ENCODE data around the gene MARK4. TPM values are rescaled to one million over a fixed set of nuclear protein-coding genes. Genes with fewer than 3 reads are reported as not detected.
"Not testable (repeated sequence)": the region's sequence is repeated elsewhere in the genome, so short reads cannot be mapped to it uniquely, and the experiment has no call there.

MARK4 gene
- total RNA-seq, 4 donors from 2014 or later, result 6.4 to 19.6 (median 14.9) TPM

DNA sequence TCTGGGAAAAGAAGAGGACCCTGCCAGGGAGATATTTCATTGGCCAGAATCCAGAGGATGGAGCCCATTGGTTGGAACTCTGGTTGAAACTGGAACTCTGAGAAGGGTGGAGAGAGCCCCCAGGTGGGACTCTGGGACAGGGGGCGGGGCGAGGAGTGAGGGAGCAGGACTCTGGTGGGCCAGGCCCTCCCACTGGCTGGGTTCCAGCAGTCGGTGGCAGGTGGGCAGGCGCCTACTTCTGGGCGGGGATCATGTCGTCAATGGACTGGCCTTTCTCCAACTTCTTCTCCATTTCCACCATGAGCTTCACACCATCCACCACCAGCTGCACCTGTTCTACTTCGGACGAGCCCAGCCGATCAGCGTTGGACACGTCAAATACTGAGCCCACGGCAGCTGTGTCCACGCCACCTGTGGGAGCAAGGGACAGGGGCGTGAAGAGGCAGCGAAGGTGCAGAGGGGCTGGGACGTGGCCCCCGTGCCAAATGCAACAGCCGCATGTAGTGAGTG, 55.5 kb downstream of the MARK4 start:
- H3K27ac ChIP-seq, result no peak overlapping the region
- 43 to 62% methylated on average over 6 to 7 of the region's 18 CpGs for WGBS, 2 donors
- H3K36me3 ChIP-seq, result peaks cover 0 to 17% (median 0%) of the 10 kb centered on the region in 3 donors
- H3K4me1 ChIP-seq, result peaks cover 0 to 14% (median 0%) of the 10 kb centered on the region in 3 donors
- DNase-seq, result no peak
- intact Hi-C loops (cut with DNase I), result no loop called here
- no peak for TF ChIP-seq POLR2A (IDR thresholded peaks at IDR 0.05)
- TF ChIP-seq, protein P1, sequence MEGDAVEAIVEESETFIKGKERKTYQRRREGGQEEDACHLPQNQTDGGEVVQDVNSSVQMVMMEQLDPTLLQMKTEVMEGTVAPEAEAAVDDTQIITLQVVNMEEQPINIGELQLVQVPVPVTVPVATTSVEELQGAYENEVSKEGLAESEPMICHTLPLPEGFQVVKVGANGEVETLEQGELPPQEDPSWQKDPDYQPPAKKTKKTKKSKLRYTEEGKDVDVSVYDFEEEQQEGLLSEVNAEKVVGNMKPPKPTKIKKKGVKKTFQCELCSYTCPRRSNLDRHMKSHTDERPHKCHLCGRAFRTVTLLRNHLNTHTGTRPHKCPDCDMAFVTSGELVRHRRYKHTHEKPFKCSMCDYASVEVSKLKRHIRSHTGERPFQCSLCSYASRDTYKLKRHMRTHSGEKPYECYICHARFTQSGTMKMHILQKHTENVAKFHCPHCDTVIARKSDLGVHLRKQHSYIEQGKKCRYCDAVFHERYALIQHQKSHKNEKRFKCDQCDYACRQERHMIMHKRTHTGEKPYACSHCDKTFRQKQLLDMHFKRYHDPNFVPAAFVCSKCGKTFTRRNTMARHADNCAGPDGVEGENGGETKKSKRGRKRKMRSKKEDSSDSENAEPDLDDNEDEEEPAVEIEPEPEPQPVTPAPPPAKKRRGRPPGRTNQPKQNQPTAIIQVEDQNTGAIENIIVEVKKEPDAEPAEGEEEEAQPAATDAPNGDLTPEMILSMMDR (IDR thresholded peaks at IDR 0.05), result no peak
- no peaks in the 10 kb centered on the region for H3K9me3 ChIP-seq
- H3K4me3 ChIP-seq, result no peak overlapping the region
- peaks cover 0 to 6% (median 0%) of the 10 kb centered on the region in 4 donors for H3K27me3 ChIP-seq

DNA sequence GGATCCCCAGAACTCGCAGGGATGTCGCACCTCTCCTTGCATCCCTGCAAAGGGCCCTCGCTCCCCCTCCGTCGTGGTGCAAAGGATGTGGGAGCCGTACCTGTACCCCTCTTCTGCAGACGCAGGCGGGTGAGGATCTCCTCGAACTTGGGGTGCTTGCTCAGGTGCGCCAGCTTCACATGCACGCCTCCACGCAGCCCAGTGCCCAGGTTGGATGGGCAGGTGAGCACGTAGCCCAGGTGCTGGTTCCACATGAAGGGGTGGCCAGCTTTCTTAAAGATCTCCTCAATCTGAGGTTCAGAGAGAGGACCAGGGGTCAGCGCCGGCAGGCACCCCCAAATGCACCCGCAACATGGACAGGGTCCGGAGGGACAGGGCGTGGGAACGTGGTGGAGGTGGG, 56.3 kb downstream of the MARK4 start:
- peaks cover 0 to 14% (median 0%) of the 10 kb centered on the region in 3 donors for H3K4me1 ChIP-seq
- H3K9me3 ChIP-seq, result no peaks in the 10 kb centered on the region
- peaks cover 0 to 13% (median 0%) of the 10 kb centered on the region in 4 donors for H3K27me3 ChIP-seq
- DNase-seq, result no peak
- H3K36me3 ChIP-seq, result peaks cover 0 to 11% (median 0%) of the 10 kb centered on the region in 3 donors
- TF ChIP-seq, protein P1 (IDR thresholded peaks at IDR 0.05), result no peak
- no peak for TF ChIP-seq POLR2A (IDR thresholded peaks at IDR 0.05)
- intact Hi-C loops (cut with DNase I), result no loop called here
- no peak overlapping the region for H3K27ac ChIP-seq
- 81 to 83% methylated on average over 6 to 8 of the region's 19 CpGs for WGBS, 2 donors
- H3K4me3 ChIP-seq, result no peak overlapping the region

DNA sequence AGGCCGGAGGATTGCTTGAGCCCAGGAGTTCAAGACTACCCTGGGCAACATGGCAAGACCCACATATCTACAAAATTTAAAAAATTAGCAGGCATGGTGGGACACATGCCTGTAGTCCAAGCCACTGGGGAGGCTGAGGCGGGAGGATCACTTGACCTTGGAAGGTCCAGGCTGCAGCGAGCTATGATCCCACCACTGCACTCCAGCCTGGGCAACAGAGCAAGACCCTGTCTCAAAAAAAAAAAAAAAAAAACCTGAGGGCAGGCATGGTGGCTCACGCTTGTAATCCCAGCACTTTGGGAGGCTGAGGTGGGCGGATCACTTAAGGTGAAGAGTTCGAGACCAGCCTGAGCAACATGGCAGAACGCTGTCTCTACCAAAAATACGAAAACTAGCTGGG, 58.3 kb downstream of the MARK4 start:
- H3K4me3 ChIP-seq; DNase-seq; intact Hi-C loops (cut with DNase I); H3K9me3 ChIP-seq; H3K27ac ChIP-seq; H3K36me3 ChIP-seq: not testable (repeated sequence)
- 85 to 92% methylated on average over 6 to 8 of the region's 8 CpGs for WGBS, 2 donors
- Histone ChIP-seq H3K4me1 (peaks cover 0 to 14% (median 0%) of the 10 kb centered on the region in 3 donors), H3K27me3 (peaks cover 0 to 21% (median 0%) of the 10 kb centered on the region in 4 donors)

DNA sequence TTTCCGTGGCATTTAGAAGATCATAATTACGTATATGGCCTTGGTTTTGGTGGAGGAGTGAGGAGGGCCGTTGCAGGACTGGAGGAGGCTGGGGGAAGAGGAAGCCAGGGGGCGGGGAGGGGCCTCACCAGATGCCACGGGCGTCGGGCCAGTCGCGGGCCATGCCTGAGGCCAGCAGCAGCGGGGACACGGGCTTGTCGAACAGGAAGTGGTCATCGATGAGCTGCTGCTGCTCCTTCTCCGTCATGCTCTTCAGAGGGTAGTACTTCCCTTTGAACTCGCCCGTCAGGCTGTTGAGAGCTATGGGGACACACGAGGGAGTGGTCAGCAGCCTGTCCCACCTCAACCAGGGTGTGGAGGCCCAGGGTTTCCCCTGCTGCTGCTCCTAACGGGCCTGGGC, 60.5 kb downstream of the MARK4 start:
- no peak for DNase-seq
- H3K36me3 ChIP-seq, result no peaks in the 10 kb centered on the region

DNA sequence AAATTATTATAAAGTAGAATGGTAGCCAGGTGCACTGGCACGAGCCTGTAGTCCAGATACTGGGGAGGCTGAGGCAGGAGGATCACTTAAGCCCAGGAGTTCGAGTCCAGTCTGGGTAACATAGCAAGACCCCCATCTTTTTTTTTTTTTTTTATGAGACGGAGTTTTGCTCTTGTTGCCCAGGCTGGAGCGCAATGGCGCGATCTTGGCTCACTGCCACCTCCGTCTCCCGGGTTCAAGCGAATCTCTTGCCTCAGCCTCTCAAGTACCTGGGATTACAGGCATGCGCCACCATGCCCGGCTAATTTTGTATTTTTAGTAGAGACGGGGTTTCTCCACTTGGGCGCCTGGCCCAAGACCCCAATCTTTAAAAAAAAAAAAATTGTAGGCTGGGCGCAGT, 61.2 kb downstream of the MARK4 start:
- DNase-seq; H3K36me3 ChIP-seq; H3K9me3 ChIP-seq; intact Hi-C loops (cut with DNase I); H3K4me1 ChIP-seq; H3K27ac ChIP-seq; H3K4me3 ChIP-seq: not testable (repeated sequence)
- 68 to 89% methylated on average over 3 to 8 of the region's 14 CpGs for WGBS, 2 donors
- peaks cover 0 to 46% (median 0%) of the 10 kb centered on the region in 4 donors for H3K27me3 ChIP-seq

More for the DNA sequence above, 60.5 kb downstream of the MARK4 start:
- peaks cover 0 to 2% (median 0%) of the 10 kb centered on the region in 3 donors for H3K4me1 ChIP-seq
- WGBS, 2 donors, result 22 to 25% methylated on average over 11 of the region's 18 CpGs
- H3K27ac ChIP-seq, result no peak overlapping the region
- TF ChIP-seq, protein P1 (IDR thresholded peaks at IDR 0.05), result no peak
- no peak for TF ChIP-seq POLR2A (IDR thresholded peaks at IDR 0.05)
- intact Hi-C loops (cut with DNase I), result no loop called here
- H3K9me3 ChIP-seq, result no peaks in the 10 kb centered on the region
- peaks cover 0 to 41% (median 0%) of the 10 kb centered on the region in 4 donors for H3K27me3 ChIP-seq
- no peak overlapping the region for H3K4me3 ChIP-seq

DNA sequence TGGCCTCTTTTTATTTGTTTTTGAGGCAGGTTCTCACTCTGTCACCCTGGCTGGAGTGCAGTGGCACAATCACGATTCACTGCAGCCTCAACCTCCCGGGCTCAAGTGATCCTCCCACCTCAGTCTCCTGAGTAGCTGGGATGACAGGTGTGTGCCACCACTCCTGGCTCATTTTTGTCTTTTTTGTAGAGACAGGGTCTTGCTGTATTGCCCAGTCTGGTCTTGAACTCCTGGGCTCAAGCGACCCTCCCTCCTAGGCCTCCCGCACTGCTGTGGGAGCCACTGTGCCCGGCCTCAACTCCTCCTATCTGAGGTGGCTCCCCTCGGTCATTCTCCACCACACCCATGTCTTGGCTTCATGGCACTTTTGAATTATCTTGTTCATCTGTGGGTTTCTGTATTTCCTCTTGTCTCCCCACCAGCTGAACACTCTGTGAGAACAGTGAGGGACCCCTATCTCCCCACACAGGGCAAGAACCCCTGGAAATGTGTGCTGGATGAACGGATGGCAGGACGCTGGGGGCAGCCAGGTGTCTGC, 63.7 kb downstream of the MARK4 start:
- intact Hi-C loops (cut with DNase I), result no loop called here

More for the DNA sequence above, 63.7 kb downstream of the MARK4 start:
- DNase-seq, result no peak
- TF ChIP-seq, protein P1 (IDR thresholded peaks at IDR 0.05), result no peak
- TF ChIP-seq POLR2A (IDR thresholded peaks at IDR 0.05), result no peak
- Histone ChIP-seq H3K36me3 (no peaks in the 10 kb centered on the region), H3K27me3 (peaks cover 0 to 69% (median 0%) of the 10 kb centered on the region in 4 donors), H3K4me3 (no peak overlapping the region), H3K27ac (no peak overlapping the region), H3K9me3 (no peaks in the 10 kb centered on the region), H3K4me1 (peaks cover 0 to 5% (median 0%) of the 10 kb centered on the region in 3 donors)
- WGBS, 2 donors, result 74 to 76% methylated on average over 6 to 7 of the region's 8 CpGs

All from esophagus squamous epithelium (tissue), 5 donors.